Stimulated activated naive CD8-positive, alpha-beta T cell treated with anti-CD3 and anti-CD28 coated beads, Interleukin-15, amount 100 ng/mL, for 72 hours (primary cell): Measurements from ENCODE around the gene RGS19.
A peak's percentile ranks its signal among the peaks of the same experiment; 100 is the strongest.

Experiments used
- ATAC-seq: fragments of 150-1000 bp; cut with Tn5 transposase; 2 replicates; pipeline ENCODE4 v1.10.0; 2021; ENCODE audit warnings: mild to moderate bottlenecking, moderate library complexity
- DNase-seq, 2 donors: peaks; one replicate each; pipeline ENCODE4 v3.0.0; 2021 to 2022
- H3K27ac Mint-ChIP-seq, 2 donors: one replicate each; pipeline ENCODE4 v1.8.0; 2022; ENCODE audit warnings: mild to moderate bottlenecking in 2 of 2, mixed read lengths in 2 of 2, moderate library complexity in 2 of 2
- H3K27me3 Mint-ChIP-seq: one replicate; pipeline ENCODE4 v1.8.0; 2022; ENCODE audit warnings: mixed read lengths
- H3K4me1 Mint-ChIP-seq: one replicate; pipeline ENCODE4 v1.8.0; 2022; ENCODE audit warnings: mild to moderate bottlenecking, mixed read lengths
- H3K4me3 Mint-ChIP-seq, 2 donors: one replicate each; pipeline ENCODE4 v1.8.0; 2022; ENCODE audit warnings: mild to moderate bottlenecking in 2 of 2, mixed read lengths in 2 of 2, moderate library complexity in 1 of 2
- H3K9me3 Mint-ChIP-seq, 2 donors: one replicate each; pipeline ENCODE4 v1.8.0; 2022; ENCODE audit warnings: mixed read lengths in 2 of 2

The RGS19 gene

GRCh38 chr20:64111841-64112641 is 32.7 kb upstream of the RGS19 start:
- DNase-seq (peak in 1 of 2 donors; percentile 8), ATAC-seq (no peak)
- Mint-ChIP-seq H3K27me3 (no peaks in the 10 kb centered on the region), H3K9me3 (no peaks in the 10 kb centered on the region), H3K27ac (peak overlapping the region in 1 of 2 donors; percentile 65), H3K4me1 (peaks cover 11% of the 10 kb centered on the region), H3K4me3 (no peak overlapping the region)

- H3K27ac Mint-ChIP-seq = no peak overlapping the region
- no peaks in the 10 kb centered on the region for H3K27me3 Mint-ChIP-seq
- no peaks in the 10 kb centered on the region for H3K9me3 Mint-ChIP-seq
- no peak overlapping the region for H3K4me3 Mint-ChIP-seq
- DNase-seq (no peak), ATAC-seq (no peak)
- peaks cover 11% of the 10 kb centered on the region for H3K4me1 Mint-ChIP-seq
These were observed 31.2 kb upstream of the RGS19 start for GRCh38 chr20:64110411-64111068.

GRCh38 chr20:64109831-64110391 is 30.6 kb upstream of the RGS19 start:
- H3K27ac Mint-ChIP-seq = no peak overlapping the region
- no peaks in the 10 kb centered on the region for H3K27me3 Mint-ChIP-seq
- no peaks in the 10 kb centered on the region for H3K9me3 Mint-ChIP-seq
- no peak for DNase-seq
- H3K4me1 Mint-ChIP-seq = peaks cover 11% of the 10 kb centered on the region
- no peak overlapping the region for H3K4me3 Mint-ChIP-seq
- no peak for ATAC-seq

- Mint-ChIP-seq H3K27me3 (peaks cover 2% of the 10 kb centered on the region), H3K4me1 (peaks cover 11% of the 10 kb centered on the region), H3K27ac (no peak overlapping the region), H3K9me3 (no peaks in the 10 kb centered on the region), H3K4me3 (no peak overlapping the region)
- DNase-seq (peak in 1 of 2 donors; percentile 9), ATAC-seq (no peak)
These were observed 29.7 kb upstream of the RGS19 start for GRCh38 chr20:64108731-64109681.

GRCh38 chr20:64107736-64108457 is 28.6 kb upstream of the RGS19 start:
- H3K4me3 Mint-ChIP-seq = no peak overlapping the region
- H3K9me3 Mint-ChIP-seq = no peaks in the 10 kb centered on the region
- DNase-seq = peak in 1 of 2 donors; percentile 7

GRCh38 chr20:64106981-64107735 is 27.8 kb upstream of the RGS19 start, which contains the start of gene NPBWR2:
NPBWR2 (minus strand) TSS chr20:64107565; CDS start chr20:64106831, 734 bp downstream.
- DNase-seq (peak; percentile 1 to 24), ATAC-seq (peak; percentile 62)
- peaks cover 17% of the 10 kb centered on the region for H3K4me1 Mint-ChIP-seq
- no peaks in the 10 kb centered on the region for H3K9me3 Mint-ChIP-seq
- no peak within 1 kb of the TSS for H3K4me3 Mint-ChIP-seq
- H3K27ac Mint-ChIP-seq = no peak within 1 kb of the TSS
- peaks cover 19% of the 10 kb centered on the region for H3K27me3 Mint-ChIP-seq

More at GRCh38 chr20:64107736-64108457, 28.6 kb upstream of the RGS19 start:
- ATAC-seq = peak; percentile 13
- H3K27ac Mint-ChIP-seq = no peak overlapping the region
- peaks cover 15% of the 10 kb centered on the region for H3K4me1 Mint-ChIP-seq
- peaks cover 13% of the 10 kb centered on the region for H3K27me3 Mint-ChIP-seq

- no peak overlapping the region for H3K27ac Mint-ChIP-seq
- H3K27me3 Mint-ChIP-seq = peaks cover 24% of the 10 kb centered on the region
These were observed 27.2 kb upstream of the RGS19 start for GRCh38 chr20:64106435-64106961.

GRCh38 chr20:64105846-64106434 is 26.6 kb upstream of the RGS19 start:
- peaks cover 27% of the 10 kb centered on the region for H3K4me1 Mint-ChIP-seq
- DNase-seq (no peak), ATAC-seq (no peak)
- peaks cover 30% of the 10 kb centered on the region for H3K27me3 Mint-ChIP-seq
- no peaks in the 10 kb centered on the region for H3K9me3 Mint-ChIP-seq
- H3K27ac Mint-ChIP-seq = peak overlapping the region in 1 of 2 donors; percentile 47
- no peak overlapping the region for H3K4me3 Mint-ChIP-seq

More at GRCh38 chr20:64106435-64106961, 27.2 kb upstream of the RGS19 start:
- Mint-ChIP-seq H3K9me3 (no peaks in the 10 kb centered on the region), H3K4me1 (peaks cover 21% of the 10 kb centered on the region), H3K4me3 (no peak overlapping the region)
- ATAC-seq (no peak), DNase-seq (peak; percentile 0 to 7)

- H3K9me3 Mint-ChIP-seq = no peaks in the 10 kb centered on the region
- peaks cover 38% of the 10 kb centered on the region for H3K4me1 Mint-ChIP-seq
- H3K27ac Mint-ChIP-seq = peak overlapping the region in 1 of 2 donors; percentile 9
- H3K27me3 Mint-ChIP-seq = peaks cover 32% of the 10 kb centered on the region
- no peak overlapping the region for H3K4me3 Mint-ChIP-seq
- DNase-seq = peak; percentile 2 to 8
- ATAC-seq = no peak
These were observed 25.5 kb upstream of the RGS19 start for GRCh38 chr20:64104667-64105451.

- DNase-seq = peak in 1 of 2 donors; percentile 0
- peaks cover 42% of the 10 kb centered on the region for H3K4me1 Mint-ChIP-seq
- no peak overlapping the region for H3K4me3 Mint-ChIP-seq
- H3K27me3 Mint-ChIP-seq = peaks cover 32% of the 10 kb centered on the region
- H3K27ac Mint-ChIP-seq = peak overlapping the region in 1 of 2 donors; percentile 69
- H3K9me3 Mint-ChIP-seq = no peaks in the 10 kb centered on the region
- no peak for ATAC-seq
These were observed 24.8 kb upstream of the RGS19 start for GRCh38 chr20:64103871-64104666.

GRCh38 chr20:64102647-64103354 is 23.5 kb upstream of the RGS19 start:
- no peak for ATAC-seq
- H3K4me3 Mint-ChIP-seq = peak overlapping the region; percentile 79 to 86
- H3K27me3 Mint-ChIP-seq = peaks cover 32% of the 10 kb centered on the region
- H3K27ac Mint-ChIP-seq = no peak overlapping the region
- peak in 1 of 2 donors; percentile 10 for DNase-seq
- no peaks in the 10 kb centered on the region for H3K9me3 Mint-ChIP-seq
- peaks cover 42% of the 10 kb centered on the region for H3K4me1 Mint-ChIP-seq
